HG03575 (cell line): Measurements from ENCODE around the gene APEH.
"Not testable (repeated sequence)": the region's sequence is repeated elsewhere in the genome, so short reads cannot be mapped to it uniquely, and the experiment has no call there.

Experiments
- ATAC-seq: cut with Tn5 transposase; IDR thresholded peaks from one replicate; pipeline ENCODE4 v1.9.1; 2021; ENCODE audit not compliant: unreplicated experiment, insufficient number of reproducible peaks, low FRiP score; ENCODE audit errors: extremely low read depth

APEH gene

DNA sequence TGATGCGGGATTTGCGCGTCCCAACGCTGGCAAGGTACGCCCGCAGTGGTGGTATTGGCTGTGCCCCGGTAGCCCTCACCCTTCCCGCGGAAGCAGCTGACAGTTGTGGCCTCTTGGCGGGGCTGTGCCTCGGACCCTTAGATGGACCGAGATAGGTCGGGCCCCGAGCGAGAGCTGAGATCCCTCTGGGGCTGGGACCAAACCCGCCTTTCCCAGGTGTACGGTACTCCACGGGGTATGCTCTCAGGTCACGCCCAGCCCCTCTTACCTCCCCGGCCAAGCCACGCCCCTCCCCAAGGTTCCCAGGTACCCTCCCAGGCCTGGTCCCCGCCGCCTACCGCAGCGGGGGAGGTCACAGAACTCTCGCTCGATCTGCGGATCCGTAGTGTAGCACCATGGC, 12.2 kb downstream of the APEH start:
- not testable (repeated sequence) for ATAC-seq

DNA sequence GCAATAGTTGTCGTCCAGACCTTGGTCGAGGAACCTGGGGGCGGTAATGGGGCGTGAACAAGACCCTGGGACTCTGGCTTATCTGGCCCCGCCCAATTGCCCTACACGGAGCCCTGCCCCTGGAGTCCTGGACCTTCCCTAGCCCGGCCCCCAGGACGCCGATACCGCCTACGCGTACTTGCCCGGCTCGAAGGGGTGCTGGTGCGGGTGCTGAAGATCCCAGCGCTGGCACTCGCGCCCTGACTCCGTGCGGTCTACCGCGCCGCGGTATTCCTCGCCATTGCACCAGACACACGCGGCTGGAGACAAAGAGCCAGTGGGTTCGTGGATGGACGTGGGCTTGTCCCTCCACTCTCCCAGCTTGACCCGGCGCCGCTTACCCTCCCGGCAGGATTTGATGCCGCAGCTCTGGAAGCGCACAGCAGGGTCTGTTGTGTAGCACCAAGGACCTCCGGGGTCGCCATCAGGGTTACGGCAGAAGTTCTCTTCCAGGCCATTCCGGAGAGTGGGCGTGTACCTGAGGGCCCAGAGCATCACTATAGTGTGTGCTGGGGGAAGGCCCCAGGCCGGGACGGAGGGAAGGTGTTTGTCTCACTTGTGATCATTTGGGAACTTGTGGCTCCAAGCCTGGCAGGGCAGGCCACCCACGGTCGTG, 12.7 kb downstream of the APEH start:
- not testable (repeated sequence) for ATAC-seq

DNA sequence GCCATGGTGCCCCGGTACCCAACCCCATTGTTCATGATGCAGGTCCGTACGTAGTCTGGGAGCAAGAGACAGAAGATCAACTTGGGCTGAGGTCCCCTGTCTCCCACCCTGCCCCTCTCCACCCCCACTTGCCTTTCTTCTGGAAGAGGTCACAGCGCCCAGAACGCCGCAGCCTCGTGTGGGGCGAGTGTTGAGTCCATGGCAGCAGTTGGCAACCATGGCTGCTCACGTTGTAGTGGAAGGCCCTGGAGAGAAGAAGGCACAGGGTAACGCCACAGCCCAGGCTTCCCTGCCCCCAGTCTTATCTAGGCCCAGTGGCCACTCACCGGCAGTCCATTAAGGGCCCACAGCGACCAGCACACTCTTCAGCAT, 13.3 kb downstream of the APEH start:
- not testable (repeated sequence) for ATAC-seq

DNA sequence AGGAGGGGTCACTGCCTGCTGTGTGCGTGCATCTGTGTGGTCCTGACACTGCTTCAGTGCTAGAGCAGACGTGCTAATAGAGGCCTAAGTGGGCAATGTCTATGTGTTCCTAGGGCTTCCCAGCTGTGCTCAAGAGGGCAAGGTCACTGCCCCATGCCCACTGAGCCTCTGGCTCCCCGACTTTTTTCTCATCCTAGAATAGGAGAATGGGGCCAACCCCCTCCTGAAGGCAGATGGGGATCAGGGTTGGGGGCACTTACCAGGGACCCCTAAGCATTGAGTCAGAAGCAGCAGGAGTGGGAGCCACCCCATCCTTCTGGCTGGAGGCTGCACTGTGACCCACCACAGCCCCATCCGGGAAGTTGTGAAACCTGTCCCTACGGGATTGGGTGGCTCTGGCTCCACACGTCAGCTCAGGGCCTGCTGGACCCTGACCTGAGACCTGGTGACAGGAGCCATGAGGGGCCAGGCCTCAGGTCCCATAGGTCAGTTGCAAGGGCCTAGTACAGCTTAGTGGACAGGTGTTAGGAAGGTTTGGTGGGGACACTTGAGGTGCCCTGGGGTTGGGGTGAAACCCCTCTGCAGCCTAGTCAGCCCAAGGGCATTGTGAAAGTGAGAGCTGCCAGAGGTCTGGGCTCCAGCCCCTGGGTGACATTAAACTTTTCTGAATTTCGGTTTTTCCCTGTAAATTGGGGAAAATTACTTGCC, 14.3 kb downstream of the APEH start:
- ATAC-seq, result not testable (repeated sequence)

GRCh38 chr3:49689046-49689907, 15.1 kb downstream of the APEH start, which contains the start of the genes MST1 and RNF123:
Gene MST1 (minus strand): TSS chr3:49689474. CDS start chr3:49688691, 783 bp downstream.
Gene RNF123 (plus strand): TSS chr3:49689557. CDS start chr3:49691166, 1,609 bp downstream.
- ATAC-seq, result no peak

DNA sequence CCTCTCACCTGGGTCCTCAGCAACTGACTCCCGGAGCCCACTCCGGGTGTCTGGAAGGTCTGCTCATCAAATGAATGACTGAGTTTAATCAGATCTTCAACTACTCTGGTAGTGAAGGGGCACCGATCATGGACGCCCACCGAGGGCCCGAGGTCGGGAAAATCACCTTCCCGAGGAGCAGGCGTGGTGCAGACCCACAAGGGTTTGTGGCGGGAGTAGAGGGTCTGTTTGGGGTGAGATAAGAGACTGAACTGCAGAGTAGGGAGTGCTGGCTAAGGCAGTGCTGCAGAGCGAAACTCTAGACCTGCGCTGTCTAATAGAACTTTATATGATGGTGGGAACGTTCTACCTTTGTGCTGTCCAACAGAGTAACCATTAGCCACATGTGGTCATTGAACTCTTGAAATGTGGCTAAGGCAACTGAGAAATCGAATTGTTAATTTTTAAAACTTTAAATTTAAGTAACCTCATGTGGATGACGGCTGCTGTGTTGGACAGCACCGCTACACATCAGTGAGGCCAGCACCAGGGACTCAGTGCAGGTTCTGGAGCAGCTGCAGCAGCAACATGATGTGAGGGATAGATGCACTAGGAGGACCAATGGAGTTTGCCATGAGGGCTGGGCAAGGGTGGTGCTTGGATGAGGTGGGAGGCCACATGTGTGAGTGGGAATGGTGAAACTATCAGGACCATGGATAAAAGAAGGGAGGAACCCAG, 15.9 kb downstream of the APEH start:
- ATAC-seq, result not testable (repeated sequence)

GRCh38 chr3:49690856-49691255, 16.7 kb downstream of the APEH start:
- ATAC-seq, result not testable (repeated sequence)

- not testable (repeated sequence) for ATAC-seq
Observed at GRCh38 chr3:49691481-49691880, 17.3 kb downstream of the APEH start.

DNA sequence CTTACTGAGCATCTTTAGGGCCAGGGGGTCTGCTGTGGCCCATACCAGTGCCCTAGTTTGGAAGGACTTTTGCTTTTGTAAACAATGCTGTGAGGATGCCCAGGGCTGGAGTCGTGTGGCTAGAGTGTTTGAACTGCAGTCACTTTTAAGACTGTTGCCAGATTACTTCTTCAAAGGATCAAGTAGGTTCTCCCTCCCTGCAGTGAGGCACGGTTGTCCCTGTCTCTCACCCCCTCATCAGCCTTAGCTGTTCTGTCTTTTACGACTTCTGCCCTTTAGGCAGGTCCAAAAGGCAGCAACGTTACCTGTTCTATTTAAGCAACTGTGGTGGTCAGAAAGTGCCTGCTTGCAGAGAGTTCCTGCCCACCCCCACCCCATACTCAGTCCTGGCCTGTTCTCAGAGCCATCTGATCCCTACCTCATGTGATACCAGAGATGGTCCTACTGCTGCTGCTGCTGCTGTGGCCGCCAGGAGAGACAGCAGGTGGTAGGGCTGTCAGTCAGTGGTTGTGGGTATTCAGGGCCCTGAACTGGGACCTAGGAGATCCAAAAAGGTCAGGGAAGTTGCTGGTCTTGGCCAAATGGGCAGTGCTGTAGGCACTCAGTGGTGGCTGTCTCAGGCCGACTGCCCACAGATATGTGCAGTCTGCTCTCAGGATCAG, 20.4 kb downstream of the APEH start:
- not testable (repeated sequence) for ATAC-seq

- ATAC-seq, result not testable (repeated sequence)
Observed at GRCh38 chr3:49695350-49696015, 21.3 kb downstream of the APEH start.

DNA sequence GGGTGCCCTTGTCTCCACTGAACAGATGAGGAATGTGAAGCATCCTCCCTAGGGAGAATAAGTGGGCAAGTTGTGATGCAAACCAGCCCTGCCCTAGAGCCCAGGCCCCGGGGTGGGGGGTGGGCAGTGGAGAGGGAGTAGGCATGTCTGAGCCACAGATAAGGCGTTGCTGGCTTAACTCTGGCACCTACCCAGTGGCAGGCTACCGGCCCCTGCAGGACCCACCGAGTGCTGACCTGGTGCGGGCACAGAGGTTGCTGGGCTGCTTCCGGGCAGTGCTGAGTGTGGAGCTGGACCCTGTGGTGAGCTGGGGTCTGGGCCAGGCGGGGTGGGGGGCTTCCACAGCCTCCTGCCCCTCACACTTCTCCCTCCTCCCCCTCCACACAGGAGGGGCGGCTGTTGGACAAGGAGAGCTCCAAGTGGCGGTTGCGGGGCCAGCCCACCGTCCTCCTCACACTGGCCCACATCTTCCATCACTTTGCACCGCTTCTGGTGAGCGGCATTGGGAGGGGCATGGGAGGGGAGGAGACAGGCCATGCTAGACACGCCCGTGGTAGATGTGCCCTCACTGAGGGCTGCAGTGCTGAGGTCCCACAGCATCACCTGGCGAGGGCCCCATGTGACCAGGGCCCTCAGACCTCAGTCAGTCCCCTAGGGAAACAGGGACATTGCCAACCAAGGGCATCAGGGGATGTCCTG, 25.3 kb downstream of the APEH start:
- ATAC-seq, result no peak

DNA sequence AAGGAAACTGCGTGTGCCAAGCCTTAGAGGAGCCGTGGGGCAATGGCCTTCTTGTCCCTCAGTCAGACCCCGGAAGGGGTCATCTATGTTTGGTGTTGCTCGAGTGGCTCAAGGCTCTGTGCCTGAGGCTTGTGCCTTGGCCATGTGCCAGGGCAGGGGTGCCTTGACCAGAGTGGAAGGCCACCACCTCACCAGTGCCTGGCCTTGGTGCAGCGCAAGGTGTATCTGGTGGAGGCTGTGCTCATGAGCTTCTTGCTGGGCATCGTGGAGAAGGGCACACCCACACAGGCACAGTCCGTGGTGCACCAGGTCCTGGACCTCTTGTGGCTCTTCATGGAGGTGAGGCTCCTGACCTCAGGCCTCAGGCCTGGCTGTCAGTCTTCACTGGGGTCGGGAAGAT, 25.9 kb downstream of the APEH start:
- ATAC-seq, result no peak

- ATAC-seq, result no peak
Observed at GRCh38 chr3:49700453-49701128, 26.4 kb downstream of the APEH start.

- ATAC-seq, result no peak
Observed at GRCh38 chr3:49701388-49702077, 27.4 kb downstream of the APEH start.

DNA sequence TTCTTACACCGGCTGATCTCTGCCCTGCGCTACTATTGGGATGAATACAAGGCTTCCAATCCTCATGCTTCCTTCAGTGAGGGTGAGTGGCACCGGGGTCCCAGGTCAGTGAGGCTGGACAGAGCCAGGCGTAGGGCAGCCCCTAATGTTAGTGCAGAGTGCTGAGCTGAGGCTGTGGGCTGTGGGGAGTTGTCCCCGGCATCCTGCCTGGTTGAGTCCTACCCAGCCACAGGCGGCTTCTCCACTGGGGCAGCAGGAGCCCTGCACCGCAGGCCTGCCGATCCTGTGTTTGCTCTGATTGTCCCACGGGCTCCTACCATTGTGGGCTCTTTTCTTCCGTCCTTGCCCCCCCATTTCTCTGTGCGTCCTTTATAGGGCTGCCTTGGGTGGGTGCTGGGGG, 28.5 kb downstream of the APEH start:
- no peak for ATAC-seq

DNA sequence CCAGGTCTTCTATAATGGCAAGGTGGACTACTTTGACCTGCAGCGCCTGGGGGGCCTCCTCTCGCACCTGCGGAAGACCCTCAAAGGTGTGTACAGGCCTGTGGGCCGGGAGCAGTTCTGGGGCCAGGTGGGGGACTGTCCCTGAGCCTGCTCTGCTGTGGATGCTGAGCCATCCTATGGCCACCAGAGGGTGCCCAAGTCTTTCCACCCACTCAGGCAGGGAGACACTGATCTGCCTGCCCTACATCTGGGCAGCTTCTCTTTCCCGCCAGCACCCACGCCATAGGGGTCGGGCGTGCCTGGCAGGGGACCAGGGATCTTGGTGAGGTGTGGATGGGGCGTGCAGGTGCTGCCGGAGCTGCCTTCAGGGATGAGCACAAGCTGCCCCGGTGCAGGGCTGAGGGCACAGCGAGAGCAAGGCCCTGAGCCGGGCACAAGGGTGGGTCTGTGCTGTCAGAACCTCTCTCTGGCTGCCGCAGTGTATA, 29.3 kb downstream of the APEH start:
- no peak for ATAC-seq
